Measurements from ENCODE around the gene ZCCHC2.

DNA sequence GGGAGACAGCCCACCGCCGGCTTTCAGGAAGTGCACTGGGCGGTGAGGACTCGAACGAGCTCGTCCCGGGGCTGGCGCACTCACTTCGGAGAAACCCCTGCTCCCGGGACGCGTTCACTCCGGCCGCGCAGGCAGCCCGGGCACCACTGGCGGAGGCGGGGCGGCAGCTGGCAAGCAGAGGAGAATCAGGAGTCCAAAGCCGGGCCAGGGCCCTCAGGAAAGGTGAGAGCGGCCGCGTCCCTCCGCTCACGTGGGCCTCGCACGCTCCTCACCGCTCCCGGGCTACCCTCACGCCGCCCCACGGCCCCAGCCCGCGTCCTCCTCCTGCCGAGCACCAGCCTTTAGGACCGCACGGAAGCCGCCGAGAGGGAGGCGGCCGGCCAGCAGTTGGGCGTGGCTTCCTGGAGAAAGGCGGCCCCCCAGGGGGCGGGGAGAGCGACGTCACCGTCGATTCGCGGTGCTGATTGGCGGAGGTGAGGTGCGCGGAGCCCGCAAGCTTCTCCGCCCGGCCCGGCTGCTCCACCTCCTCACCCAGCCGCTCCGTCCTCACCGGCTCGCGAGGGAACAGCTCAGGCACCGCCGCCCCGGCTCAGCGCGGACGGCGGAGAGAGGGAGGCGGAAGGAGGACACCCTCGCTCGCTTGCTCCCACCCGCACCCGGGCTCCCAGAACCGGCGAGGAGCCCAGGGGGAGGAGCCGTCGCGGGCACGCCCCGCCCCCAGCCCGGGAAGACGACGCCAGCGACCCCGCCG lies at the start of gene ZCCHC2:
- TF ChIP-seq, protein P1, sequence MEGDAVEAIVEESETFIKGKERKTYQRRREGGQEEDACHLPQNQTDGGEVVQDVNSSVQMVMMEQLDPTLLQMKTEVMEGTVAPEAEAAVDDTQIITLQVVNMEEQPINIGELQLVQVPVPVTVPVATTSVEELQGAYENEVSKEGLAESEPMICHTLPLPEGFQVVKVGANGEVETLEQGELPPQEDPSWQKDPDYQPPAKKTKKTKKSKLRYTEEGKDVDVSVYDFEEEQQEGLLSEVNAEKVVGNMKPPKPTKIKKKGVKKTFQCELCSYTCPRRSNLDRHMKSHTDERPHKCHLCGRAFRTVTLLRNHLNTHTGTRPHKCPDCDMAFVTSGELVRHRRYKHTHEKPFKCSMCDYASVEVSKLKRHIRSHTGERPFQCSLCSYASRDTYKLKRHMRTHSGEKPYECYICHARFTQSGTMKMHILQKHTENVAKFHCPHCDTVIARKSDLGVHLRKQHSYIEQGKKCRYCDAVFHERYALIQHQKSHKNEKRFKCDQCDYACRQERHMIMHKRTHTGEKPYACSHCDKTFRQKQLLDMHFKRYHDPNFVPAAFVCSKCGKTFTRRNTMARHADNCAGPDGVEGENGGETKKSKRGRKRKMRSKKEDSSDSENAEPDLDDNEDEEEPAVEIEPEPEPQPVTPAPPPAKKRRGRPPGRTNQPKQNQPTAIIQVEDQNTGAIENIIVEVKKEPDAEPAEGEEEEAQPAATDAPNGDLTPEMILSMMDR (CRISPR knock-in tag; IDR thresholded peaks at IDR 0.05): peak; percentile 24; the same call in 1 of the 2 replicates
- no peak for TF ChIP-seq BCLAF1 (IDR thresholded peaks at IDR 0.05)
